Esophagus muscularis mucosa (tissue), 4 donors: ENCODE results near the gene AHCYL1. TPM values are rescaled to one million over a fixed set of nuclear protein-coding genes. Genes with fewer than 3 reads are reported as not detected.

Source experiments
- DNase-seq: peaks from one replicate; pipeline ENCODE4 v3.0.0-alpha.2; 2017; ENCODE audit errors: extremely low spot score
- H3K27ac ChIP-seq, 4 donors: fragments of 200-600 bp; sonication (generic); replicated peaks in 1 of 4; 1 replicate in 3 of 4; 2 replicates in 1 of 4; pipeline ENCODE4 v1.5.1; 2016 to 2019; ENCODE audit warnings: mild to moderate bottlenecking in 1 of 4
- H3K27me3 ChIP-seq, 4 donors: fragments of 200-600 bp; sonication (generic); one replicate each; pipeline versions ENCODE4 v1.5.1 to v1.6.0; 2016 to 2019
- H3K36me3 ChIP-seq, 4 donors: fragments of 200-600 bp; sonication (generic); one replicate each; pipeline ENCODE4 v1.5.1; 2016 to 2019
- H3K4me1 ChIP-seq, 4 donors: fragments of 200-600 bp; sonication (generic); one replicate each; pipeline ENCODE4 v1.5.1; 2016 to 2019
- H3K4me3 ChIP-seq, 4 donors: fragments of 200-600 bp; sonication (generic); 1 replicate in 2 of 4; 2 replicates in 2 of 4; pipeline ENCODE4 v1.5.1; 2016 to 2019; ENCODE audit warnings: mild to moderate bottlenecking in 4 of 4, moderate library complexity in 1 of 4
- H3K9me3 ChIP-seq, 4 donors: fragments of 200-600 bp; sonication (generic); 1 replicate in 3 of 4; 2 replicates in 1 of 4; pipeline ENCODE4 v1.5.1; 2016 to 2019
- CTCF ChIP-seq, 3 experiments: fragments of 200-600 bp in 2 of 3; fragments of 450-650 bp in 1 of 3; sonication (generic) in 2 of 3; IDR thresholded peaks; one replicate each; pipeline ENCODE4 v1.5.1; 2017 to 2019; ENCODE audit warnings: antibody characterized with exemption in 3 of 3, mild to moderate bottlenecking in 2 of 3, moderate library complexity in 1 of 3
- EP300 ChIP-seq: sonication (generic); formaldehyde crosslinking; IDR thresholded peaks from one replicate; pipeline ENCODE4 v1.6.1; 2017; ENCODE audit warnings: antibody characterized with exemption
- POLR2A ChIP-seq: fragments of 450-650 bp; IDR thresholded peaks from one replicate; pipeline ENCODE4 v1.6.1; 2017; ENCODE audit warnings: antibody characterized with exemption, moderate library complexity, mild to moderate bottlenecking, low read depth
- POLR2AphosphoS5 ChIP-seq, 2 donors: sonication (generic); formaldehyde crosslinking; IDR thresholded peaks; one replicate each; pipeline ENCODE4 v1.6.1; 2017; ENCODE audit warnings: antibody characterized with exemption in 2 of 2
- WGBS: methylation state at CpG from one replicate; pipeline ENCODE4 v1.1.5; 2018; 5-methylcytosine and 5-hydroxymethylcytosine counted together
- intact Hi-C: fragments of 100-400 bp; cut with DNase I; formaldehyde crosslinking; loops from one replicate; pipeline ENCODE4 v1.15.1; 2023
- total RNA-seq, 4 donors: library from RNA; depleted of rRNA; stranded (reverse); fragments of >200 nt; gene quantifications; one replicate each; pipeline versions ENCODE4 v1.1.0 to v1.2.1, GENCODE V29; 2016

Gene AHCYL1
- total RNA-seq, 4 donors from 2014 or later = 72.1 to 111 (median 91.0) TPM

DNA sequence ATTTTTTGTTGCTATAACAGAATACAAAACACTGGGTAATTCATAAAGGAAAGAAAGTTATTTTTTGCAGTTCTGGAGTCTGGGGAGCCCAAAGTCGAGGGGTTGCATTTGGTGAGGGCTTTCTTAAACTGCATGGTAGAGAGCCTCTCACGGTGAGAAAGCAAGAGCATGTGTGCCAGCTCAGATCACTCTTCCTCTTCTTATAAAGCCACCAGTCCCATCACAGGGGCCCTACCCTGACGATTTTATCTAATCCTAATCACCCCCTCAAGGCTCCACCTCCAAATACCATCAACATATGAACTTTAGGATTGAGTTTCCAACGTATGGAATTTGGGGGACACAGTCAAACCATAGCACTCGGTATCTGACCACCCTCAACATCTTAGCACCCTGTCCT lies 48.9 kb downstream of the AHCYL1 start:
- peaks cover 5 to 10% (median 8%) of the 10 kb centered on the region in 4 donors for H3K36me3 ChIP-seq
- no peak overlapping the region for H3K27ac ChIP-seq
- TF ChIP-seq POLR2AphosphoS5 (IDR thresholded peaks at IDR 0.05) = no peak
- no peak for TF ChIP-seq EP300
- TF ChIP-seq POLR2A = no peak
- TF ChIP-seq CTCF (IDR thresholded peaks at IDR 0.05) = no peak
- no peaks in the 10 kb centered on the region for H3K27me3 ChIP-seq
- no peaks in the 10 kb centered on the region for H3K9me3 ChIP-seq
- H3K4me3 ChIP-seq = no peak overlapping the region
- peaks cover 15 to 32% (median 28%) of the 10 kb centered on the region in 4 donors for H3K4me1 ChIP-seq
- DNase-seq = no peak
- intact Hi-C loops = no loop called here
- WGBS = 93% methylated on average over 5 of the region's 5 CpGs

- H3K4me3 ChIP-seq = peak overlapping the region; percentile 79 to 99 (median 94)
- TF ChIP-seq POLR2A = no peak
- TF ChIP-seq EP300 = no peak
- TF ChIP-seq POLR2AphosphoS5 (IDR thresholded peaks at IDR 0.05) = no peak
- no peak for TF ChIP-seq CTCF (IDR thresholded peaks at IDR 0.05)
- no peaks in the 10 kb centered on the region for H3K9me3 ChIP-seq
- peaks cover 15 to 32% (median 28%) of the 10 kb centered on the region in 4 donors for H3K4me1 ChIP-seq
- no peaks in the 10 kb centered on the region for H3K27me3 ChIP-seq
- 48% methylated on average over 4 of the region's 4 CpGs for WGBS
- no peak for DNase-seq
- intact Hi-C loops = no loop called here
- peak overlapping the region; percentile 88 to 97 (median 90) for H3K27ac ChIP-seq
- H3K36me3 ChIP-seq = peaks cover 11 to 16% (median 14%) of the 10 kb centered on the region in 4 donors
Measured at GRCh38 chr1:110034040-110034450, 49.5 kb downstream of the AHCYL1 start.

DNA sequence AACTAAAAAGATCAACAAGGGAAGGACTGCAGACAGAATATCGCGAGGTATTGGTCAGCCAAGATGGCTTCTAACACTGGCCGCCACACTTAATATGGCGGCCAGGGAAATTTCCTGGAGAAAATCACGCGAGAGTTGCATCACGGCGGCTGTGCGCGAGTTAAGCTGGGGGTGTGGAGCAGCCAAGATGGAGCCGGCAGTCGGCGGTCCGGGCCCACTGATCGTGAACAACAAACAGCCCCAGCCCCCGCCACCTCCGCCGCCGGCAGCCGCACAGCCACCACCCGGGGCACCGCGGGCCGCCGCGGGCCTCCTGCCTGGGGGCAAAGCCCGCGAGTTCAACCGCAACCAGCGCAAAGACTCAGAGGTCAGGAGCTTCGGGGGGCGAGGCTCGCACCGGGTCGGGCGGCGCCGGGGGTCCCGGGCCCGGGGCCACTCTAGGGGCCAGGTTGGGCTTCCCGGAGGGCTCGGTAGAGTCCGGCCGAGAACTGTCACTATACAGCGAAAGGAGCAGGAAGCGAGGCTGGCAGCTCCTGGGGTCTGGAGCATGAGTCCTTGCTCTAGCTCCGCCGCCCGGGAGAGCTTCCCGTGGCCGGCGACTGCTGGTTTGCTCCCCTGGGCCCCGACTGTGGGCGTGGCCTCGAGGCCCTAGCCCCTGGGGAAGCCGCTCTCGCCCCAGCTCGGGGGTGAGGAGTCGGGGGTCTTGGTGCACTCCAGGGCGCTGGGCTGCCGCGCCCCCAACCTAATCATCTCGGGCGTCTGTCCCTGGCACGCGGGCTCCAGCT lies 50.1 kb downstream of the AHCYL1 start, which contains the start of gene STRIP1:
STRIP1 (plus strand) TSS at position 174 of the 785 bp plus-strand sequence; CDS start at position 188, 14 bp downstream.
- DNase-seq = peak; percentile 98
- TF ChIP-seq POLR2AphosphoS5 (IDR thresholded peaks at IDR 0.05) (peak; percentile 78 to 85), POLR2A (no peak), CTCF (IDR thresholded peaks at IDR 0.05) (peak in 1 of 3 experiments; percentile 31), EP300 (no peak)

GRCh38 chr1:110035236-110035752 lies 50.7 kb downstream of the AHCYL1 start:
- Histone ChIP-seq H3K4me1 (peaks cover 15 to 26% (median 26%) of the 10 kb centered on the region in 4 donors), H3K27ac (peak overlapping the region; percentile 88 to 97 (median 90)), H3K27me3 (no peaks in the 10 kb centered on the region), H3K9me3 (no peaks in the 10 kb centered on the region), H3K36me3 (peaks cover 23 to 29% (median 27%) of the 10 kb centered on the region in 4 donors), H3K4me3 (peak overlapping the region; percentile 79 to 99 (median 94))
- no peak for DNase-seq
- intact Hi-C loops = no loop called here
- TF ChIP-seq POLR2AphosphoS5 (IDR thresholded peaks at IDR 0.05) (no peak), POLR2A (no peak), CTCF (IDR thresholded peaks at IDR 0.05) (no peak), EP300 (no peak)
- WGBS = 9% methylated on average over 14 of the region's 16 CpGs

More for the DNA sequence above, 50.1 kb downstream of the AHCYL1 start, which contains the start of gene STRIP1:
- H3K27ac ChIP-seq = peak within 1 kb of the TSS; percentile 88 to 97 (median 90)
- H3K4me1 ChIP-seq = peaks cover 15 to 29% (median 27%) of the 10 kb centered on the region in 4 donors
- H3K36me3 ChIP-seq = peaks cover 17 to 22% (median 20%) of the 10 kb centered on the region in 4 donors
- H3K9me3 ChIP-seq = no peaks in the 10 kb centered on the region
- intact Hi-C loops = no loop called here
- WGBS = under 1% methylated on average over 16 of the region's 66 CpGs
- H3K27me3 ChIP-seq = no peaks in the 10 kb centered on the region
- peak within 1 kb of the TSS; percentile 79 to 99 (median 94) for H3K4me3 ChIP-seq
